ENCODE data around the gene GLP2R.

The GLP2R gene

DNA sequence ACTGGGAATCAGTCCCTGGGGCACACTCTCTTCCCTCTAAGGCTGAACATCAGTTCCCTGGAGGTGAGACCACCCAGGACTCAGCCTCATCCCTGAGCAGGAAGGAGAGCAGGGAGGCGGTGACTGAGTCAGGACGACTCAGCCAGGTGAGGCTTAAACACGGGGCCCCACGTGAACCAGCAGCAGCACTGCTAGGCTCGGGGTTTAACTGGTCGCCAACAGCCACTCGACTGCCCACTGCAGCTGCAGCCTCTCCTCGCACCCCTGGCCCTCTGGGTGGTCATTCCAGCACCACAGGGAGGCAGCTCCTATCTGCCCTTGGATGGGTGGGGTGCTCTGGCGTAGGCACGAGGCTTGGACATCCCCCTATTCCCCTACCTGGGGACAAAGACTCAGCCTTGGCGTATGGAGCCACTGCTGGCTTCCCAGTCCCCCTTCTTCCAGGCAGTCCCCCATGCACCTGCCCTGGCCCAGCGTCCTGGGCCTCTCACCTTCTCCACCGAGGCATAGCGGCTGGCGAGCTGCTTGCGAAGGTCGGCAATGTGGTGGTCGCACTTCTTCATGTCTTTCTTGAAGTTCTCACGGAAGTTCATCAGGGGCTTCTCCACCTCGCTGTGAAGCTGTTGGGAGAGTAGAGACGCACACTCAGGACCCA is 100.6 kb downstream of the GLP2R start:
- DNase-seq, result no peak

DNA sequence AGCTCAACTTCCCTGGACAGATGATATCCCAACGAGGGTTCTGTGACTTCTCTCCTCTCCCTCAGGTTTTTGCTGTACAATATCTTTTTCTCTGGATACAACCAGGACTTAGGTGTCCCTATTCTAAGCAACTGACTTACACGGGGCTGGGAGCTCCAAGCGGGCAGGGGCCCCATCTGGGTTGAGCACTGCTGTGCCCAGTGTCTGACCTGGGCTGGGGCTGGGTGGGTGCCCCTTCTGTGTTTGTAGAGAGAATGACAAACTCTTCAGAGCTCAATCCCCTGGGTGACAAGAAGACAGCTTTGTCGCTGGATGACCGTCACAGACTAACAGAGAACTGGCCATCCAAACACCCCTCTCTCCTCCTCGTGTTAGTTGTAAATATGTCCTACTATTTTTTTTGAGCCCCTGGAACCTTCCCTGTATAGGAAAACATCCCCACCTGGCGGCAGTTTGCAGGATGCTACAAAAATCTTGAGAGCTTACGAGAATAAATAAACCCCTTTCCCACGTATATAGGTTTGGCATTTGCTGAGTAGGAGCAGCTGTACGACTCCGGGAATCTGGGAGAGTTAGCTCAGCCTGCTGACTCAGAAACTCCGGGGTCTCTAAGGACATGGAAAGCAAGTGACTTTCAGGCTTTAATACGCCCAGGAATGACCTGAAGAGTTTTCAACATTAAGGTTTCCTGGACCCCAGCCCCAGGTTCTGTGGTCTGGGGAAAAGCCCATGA is 103.0 kb downstream of the GLP2R start:
- peak; percentile 77 for DNase-seq

DNA sequence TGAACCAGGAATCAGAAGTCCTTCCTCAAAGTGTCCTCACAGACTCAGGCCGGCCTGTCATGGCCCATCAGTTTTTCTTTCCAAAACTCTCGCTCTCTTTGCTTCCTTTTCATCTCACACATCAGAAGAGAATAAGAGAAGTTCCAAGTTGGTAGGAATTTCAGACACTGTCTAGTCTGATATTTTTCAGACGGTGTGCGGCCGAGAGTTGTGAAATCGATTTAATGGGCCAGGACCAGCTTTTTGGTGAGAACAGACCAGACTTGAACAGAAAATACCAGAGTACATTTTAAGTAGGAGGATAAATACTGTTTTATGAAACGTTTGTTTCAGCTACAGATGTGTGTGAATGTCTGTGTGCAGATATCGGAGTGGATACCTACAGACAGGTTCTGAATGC is 104.1 kb downstream of the GLP2R start:
- DNase-seq, result no peak

DNA sequence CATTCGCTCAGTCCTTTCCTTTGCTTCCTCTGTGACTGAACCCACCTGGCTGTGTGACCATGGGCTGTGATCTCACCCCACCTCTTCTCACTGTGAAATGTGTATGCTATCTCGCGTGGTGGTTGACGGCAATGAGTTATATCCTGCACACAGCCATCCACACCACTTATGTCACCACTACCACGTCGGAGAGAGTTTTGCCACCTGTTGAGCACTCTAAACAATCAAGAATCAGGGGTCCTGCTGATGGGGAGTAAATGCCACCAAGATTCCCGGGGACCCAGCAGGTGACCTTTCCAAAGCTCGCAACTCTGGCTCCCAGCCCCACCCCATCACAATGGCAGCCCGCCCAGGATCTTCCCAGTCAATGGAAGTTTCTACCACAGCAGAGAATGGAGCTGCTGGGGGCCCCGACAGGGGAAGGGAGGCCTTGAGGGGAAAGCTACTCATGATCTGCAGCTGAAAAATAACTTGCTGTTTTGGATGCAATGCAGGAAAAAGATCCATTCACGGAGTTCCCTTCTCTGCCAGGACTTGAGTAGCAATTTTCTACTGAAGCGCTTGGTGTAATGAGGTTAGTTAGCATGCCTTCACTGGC is 105.5 kb downstream of the GLP2R start:
- DNase-seq, result peak; percentile 64

DNA sequence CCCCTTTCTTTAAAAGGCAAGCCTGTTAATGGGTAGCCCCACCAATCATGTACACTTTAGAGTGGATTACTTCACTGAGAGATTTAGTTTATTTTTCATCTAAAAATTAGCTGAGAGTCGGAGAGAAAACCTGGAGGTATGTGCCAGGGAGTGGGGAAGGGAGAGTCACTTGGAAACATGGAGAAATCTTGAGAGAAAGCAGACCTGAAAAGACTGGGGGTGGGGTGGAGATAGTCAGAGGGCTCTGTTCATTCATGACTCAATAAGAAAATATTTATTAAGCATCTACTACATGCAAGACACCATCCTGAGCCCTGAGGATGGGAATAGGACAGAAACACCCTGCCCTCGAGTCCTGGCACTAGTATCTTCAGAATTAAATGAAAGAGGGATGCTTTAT is 106.8 kb downstream of the GLP2R start:
- no peak for DNase-seq

DNA sequence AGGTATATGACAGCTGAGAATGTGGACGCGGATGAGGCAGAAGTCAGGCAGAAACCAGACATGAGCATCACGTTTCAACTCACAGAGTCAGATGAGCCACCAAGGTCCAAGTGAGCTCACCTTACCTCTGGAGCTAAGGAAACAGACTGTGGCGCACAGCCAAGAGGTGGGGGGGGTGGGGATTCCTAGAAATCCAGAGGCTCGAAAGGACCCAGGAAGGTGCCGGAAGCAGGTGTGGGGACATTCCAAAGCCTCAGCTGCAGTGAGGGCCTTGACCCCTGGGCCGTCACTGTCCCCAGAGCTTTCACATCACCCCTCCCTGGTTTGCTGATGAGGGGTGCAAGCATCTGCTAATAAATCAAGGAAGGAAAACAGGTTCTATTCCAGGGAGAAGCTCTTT is 108.6 kb downstream of the GLP2R start:
- DNase-seq, result no peak

DNA sequence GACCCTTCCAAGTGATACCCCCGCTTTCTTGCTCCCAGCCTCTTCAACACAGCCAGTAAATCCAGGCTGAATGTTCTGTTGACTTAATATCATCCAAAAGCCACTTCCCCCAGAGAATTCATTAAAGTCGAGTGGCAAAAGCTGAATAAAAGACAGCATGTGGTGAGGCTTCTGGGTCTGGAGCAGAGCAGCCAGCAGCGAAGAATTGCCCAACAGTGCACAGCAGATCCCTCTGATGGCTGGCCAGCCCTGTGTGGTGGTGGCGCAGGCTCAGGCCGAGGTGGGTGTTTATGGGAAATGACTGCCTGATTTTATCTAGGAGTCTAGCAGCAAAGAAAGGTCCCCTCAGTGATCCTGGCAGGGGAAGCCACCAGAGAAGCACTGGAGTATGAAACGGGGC is 109.7 kb downstream of the GLP2R start:
- DNase-seq, result no peak

DNA sequence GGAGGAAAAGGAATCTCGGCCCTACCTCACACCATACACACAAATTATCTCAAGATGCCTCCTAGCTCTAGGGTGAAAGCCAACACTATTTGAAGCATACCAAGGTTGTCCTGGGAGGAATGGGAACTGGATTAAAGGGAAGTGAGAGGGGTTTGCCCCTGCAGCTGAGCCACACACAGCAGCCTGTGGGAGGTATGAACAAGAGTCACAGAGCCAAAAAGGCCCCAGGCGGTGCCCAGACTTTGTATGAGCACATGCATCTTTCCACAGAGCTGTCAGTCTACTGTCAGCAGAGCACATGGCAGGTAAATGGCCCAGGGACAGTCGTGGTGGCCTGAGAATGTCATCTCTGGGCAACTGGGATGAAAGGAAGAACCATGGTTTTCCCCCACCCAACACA is 110.4 kb downstream of the GLP2R start:
- DNase-seq, result no peak

DNA sequence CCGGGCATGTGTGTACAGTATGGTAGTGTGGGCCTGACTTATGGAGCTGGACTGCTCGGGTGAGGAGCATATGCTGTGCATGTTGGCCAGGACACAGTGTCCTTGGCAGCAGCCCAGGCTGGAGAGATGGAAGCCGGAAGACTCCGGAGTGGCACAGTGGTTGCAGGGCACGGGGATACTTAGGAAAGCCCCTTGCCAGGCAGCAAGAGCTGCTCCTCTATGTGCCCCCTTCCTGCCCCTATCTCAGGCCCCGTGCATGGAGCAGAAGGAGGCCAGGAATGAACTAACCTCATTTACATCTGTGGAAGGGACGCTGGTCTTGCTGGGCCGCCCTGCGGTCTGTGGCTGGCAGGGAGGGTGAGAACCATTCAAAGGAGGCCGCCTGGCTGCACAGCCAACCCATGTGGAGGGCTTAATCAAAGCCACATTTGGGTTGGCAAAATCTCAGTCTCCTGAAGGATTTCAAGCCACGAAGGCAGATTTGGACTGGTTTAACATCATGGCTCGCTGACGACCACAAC is 111.6 kb downstream of the GLP2R start:
- DNase-seq, result peak; percentile 81

DNA sequence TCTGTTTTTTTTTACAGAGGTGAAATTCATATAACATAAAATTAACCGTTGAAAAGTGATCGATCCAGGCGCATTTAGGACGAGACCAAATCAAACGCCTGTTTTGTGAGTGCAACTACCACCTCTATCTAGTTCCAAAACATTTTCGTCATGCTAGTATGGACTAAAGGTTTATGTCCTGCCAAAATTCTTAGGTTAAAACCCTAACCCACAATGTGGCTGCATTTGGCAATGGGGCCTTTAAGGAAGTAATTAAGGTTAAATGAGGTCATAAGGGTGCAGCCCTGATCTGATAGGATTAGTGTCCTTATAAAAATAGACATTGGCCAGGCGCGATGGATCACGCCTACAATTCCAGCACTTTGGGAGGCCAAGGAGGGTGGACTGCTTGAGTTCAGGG is 112.2 kb downstream of the GLP2R start:
- no peak for DNase-seq

DNA sequence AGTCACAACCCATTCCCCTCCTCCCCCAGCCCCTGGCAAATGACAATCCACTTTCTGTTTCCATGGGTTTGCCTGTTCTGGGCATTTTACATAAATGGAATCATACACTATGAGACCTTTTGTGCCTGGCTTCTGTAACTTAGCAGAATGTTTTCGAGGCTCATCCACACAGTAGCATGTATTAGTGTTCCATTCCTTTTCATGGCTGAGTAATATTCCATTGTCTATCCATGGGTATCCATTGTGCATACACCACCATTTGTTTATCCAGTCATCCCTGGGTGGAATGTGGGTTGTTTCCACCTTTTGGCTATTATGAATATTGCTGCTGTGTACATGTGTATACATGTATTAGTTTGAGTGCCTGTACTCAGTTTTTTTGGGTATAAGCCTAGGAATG is 113.0 kb downstream of the GLP2R start:
- no peak for DNase-seq

DNA sequence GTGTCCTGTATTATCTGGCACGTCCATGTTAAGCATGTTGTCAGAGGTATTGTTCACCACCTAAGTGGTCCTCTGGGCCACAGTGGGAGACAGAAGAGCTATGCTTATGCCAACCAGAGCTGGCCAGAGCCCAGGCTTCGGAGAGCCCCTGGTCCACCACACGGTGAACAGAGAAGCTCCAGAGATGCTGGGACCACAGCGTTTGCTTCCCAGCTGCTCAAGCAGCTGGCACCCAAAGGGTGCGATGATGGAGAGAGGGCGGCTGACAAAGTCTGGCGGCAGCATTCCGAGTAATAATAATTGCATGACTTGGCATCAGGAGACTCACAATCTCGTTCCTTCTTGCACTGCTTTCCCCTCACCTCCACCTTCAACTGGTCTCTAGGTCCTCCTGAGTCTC is 115.1 kb downstream of the GLP2R start:
- DNase-seq, result no peak

DNA sequence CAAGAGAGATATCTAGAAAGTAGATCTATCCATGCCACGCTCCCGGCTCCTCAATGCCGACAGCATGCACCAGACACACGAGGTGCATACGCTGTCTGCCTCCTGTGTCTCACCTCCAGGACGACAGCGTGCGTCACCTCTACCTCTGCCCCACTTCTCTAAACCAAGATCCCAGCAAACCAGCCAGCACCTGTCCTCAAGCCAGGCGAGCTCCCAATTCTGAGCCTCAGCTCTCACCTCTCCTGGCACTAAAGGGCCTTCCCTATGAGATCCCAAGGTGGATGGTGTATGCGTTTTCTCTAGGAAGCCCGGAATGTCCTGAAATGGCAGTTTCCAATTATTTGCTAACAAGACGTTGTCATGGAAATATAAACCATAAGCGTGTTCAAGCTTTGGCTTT is 115.6 kb downstream of the GLP2R start:
- DNase-seq, result no peak

Measured in right forelimb (tissue), 1 donor.